H1 (cell line): ENCODE data around the gene RMRP.

Experiments used
- ATF3 ChIP-seq: IDR thresholded peaks from 2 replicates; pipeline ENCODE4 v1.6.1; 2011; ENCODE audit warnings: low read depth, mild to moderate bottlenecking, low read length; ENCODE audit not compliant: insufficient read depth
- CBX5 ChIP-seq: fragments of 300-800, 300-1000 bp; sonication (generic); IDR thresholded peaks from 2 replicates; pipeline ENCODE4 v1.7.1; 2016; ENCODE audit warnings: antibody characterized with exemption, low read length, low read depth
- CTCF ChIP-seq, 3 experiments: IDR thresholded peaks; 1 replicate in 2 of 3; 2 replicates in 1 of 3; pipeline versions ENCODE4 v1.5.1 to v1.6.1; 2011; ENCODE audit warnings: low read length in 3 of 3, mild to moderate bottlenecking in 3 of 3, inconsistent platforms in 2 of 3, low read depth in 1 of 3, moderate library complexity in 1 of 3; ENCODE audit not compliant: insufficient read depth in 1 of 3; ENCODE audit errors: control extremely low read depth in 1 of 3
- EZH2 ChIP-seq: fragments of 200-600 bp; sonication (generic); IDR thresholded peaks from 2 replicates; pipeline ENCODE4 v1.7.1; 2012; ENCODE audit warnings: low read depth, mild to moderate bottlenecking, moderate library complexity, low read length, inconsistent platforms; ENCODE audit not compliant: severe bottlenecking
- GABPA ChIP-seq: IDR thresholded peaks from 2 replicates; pipeline ENCODE4 v1.6.1; 2011; ENCODE audit warnings: mild to moderate bottlenecking, low read length, moderate library complexity, borderline replicate concordance; ENCODE audit not compliant: insufficient read depth
- JUN ChIP-seq: IDR thresholded peaks from 2 replicates; pipeline ENCODE4 v1.6.1; 2011; ENCODE audit warnings: low read depth, mild to moderate bottlenecking, improper control_type of control experiment, low read length
- JUND ChIP-seq: IDR thresholded peaks from 2 replicates; pipeline ENCODE4 v1.6.1; 2011; ENCODE audit warnings: mild to moderate bottlenecking, improper control_type of control experiment, low read length
- KDM4A ChIP-seq: IDR thresholded peaks from one replicate; pipeline ENCODE4 v1.7.1; 2012; ENCODE audit warnings: low read depth, mild to moderate bottlenecking, moderate library complexity, low read length, inconsistent platforms; ENCODE audit not compliant: severe bottlenecking
- RBBP5 ChIP-seq: IDR thresholded peaks from 2 replicates; pipeline ENCODE4 v1.7.1; 2012; ENCODE audit warnings: low read depth, mild to moderate bottlenecking, inconsistent platforms, low read length, moderate library complexity, borderline replicate concordance
- SP1 ChIP-seq: IDR thresholded peaks from 2 replicates; pipeline ENCODE4 v1.6.1; 2011; ENCODE audit warnings: low read depth, low read length

- no peak for TF ChIP-seq JUND
- TF ChIP-seq SP1, result no peak
- TF ChIP-seq CTCF (IDR thresholded peaks at IDR 0.05; ENCODE audit: control extremely low read depth in 1 of 3, insufficient read depth in 1 of 3, low read depth in 1 of 3, low read length in 3 of 3), result no peak
- no peak for TF ChIP-seq GABPA
- no peak for TF ChIP-seq JUN
- TF ChIP-seq ATF3, result no peak
- TF ChIP-seq RBBP5, result no peak
- TF ChIP-seq KDM4A, result peak; percentile 81
- TF ChIP-seq EZH2, result no peak
- TF ChIP-seq CBX5, result no peak
Observed at GRCh38 chr9:35689542-35690293, 31.9 kb upstream of the RMRP start, which contains the start of gene TPM2.
